ENCODE results near the gene NPPC. TPM values are rescaled to one million over a fixed set of nuclear protein-coding genes. Genes with fewer than 3 reads are reported as not detected.
"Not testable (repeated sequence)": the region's sequence is repeated elsewhere in the genome, so short reads cannot be mapped to it uniquely, and the experiment has no call there.

NPPC gene
- total RNA-seq, 2 donors from 2014 or later, result 0.41 TPM; not detected in 1

- no peak for ATAC-seq
Observed at GRCh38 chr2:231910771-231911170, 15.4 kb downstream of the NPPC start.

GRCh38 chr2:231910161-231910560, 16.0 kb downstream of the NPPC start:
- not testable (repeated sequence) for H3K27ac Mint-ChIP-seq, ATAC-seq

More at GRCh38 chr2:231910771-231911170, 15.4 kb downstream of the NPPC start:
- no peaks in the 10 kb centered on the region for H3K9me3 Mint-ChIP-seq
- H3K27ac Mint-ChIP-seq, result no peak overlapping the region
- H3K36me3 Mint-ChIP-seq, result no peaks in the 10 kb centered on the region
- DNase-seq (ENCODE audit: low spot score in 2 of 2), result no peak

GRCh38 chr2:231909631-231910030, 16.6 kb downstream of the NPPC start:
- no peaks in the 10 kb centered on the region for H3K9me3 Mint-ChIP-seq
- ATAC-seq (no peak), DNase-seq (ENCODE audit: low spot score in 2 of 2) (no peak)
- H3K36me3 Mint-ChIP-seq, result no peaks in the 10 kb centered on the region
- H3K27ac Mint-ChIP-seq, result no peak overlapping the region

More at GRCh38 chr2:231910161-231910560, 16.0 kb downstream of the NPPC start:
- not testable (repeated sequence) for H3K9me3 Mint-ChIP-seq; DNase-seq (ENCODE audit: low spot score in 2 of 2); H3K36me3 Mint-ChIP-seq

GRCh38 chr2:231908584-231908983, 17.6 kb downstream of the NPPC start:
- DNase-seq (ENCODE audit: low spot score in 2 of 2), result no peak
- H3K9me3 Mint-ChIP-seq, result no peaks in the 10 kb centered on the region
- H3K27ac Mint-ChIP-seq, result peak overlapping the region in 1 of 2 donors; percentile 6
- H3K36me3 Mint-ChIP-seq, result no peaks in the 10 kb centered on the region
- no peak for ATAC-seq

DNA sequence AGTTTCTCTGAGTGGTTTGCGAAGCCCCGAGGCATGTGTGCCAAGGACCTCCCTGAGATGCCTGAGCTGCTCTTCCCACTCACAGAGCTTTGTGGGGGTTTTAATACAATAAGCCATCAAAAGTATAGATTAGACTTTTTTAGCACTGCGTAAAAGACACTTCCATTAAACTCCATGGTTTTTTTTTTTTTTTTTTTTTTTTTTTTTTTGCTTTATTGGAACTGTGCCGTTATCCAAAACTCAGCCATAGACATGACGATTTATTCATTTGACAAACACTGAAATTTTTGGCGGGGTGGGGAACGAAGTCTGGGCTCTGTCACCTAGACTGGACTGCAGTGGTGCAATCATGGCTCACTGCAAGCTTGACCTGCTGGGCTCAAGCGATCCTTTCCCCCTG, 18.4 kb downstream of the NPPC start:
- H3K36me3 Mint-ChIP-seq, result no peaks in the 10 kb centered on the region
- no peak for ATAC-seq

GRCh38 chr2:231905026-231905425, 21.2 kb downstream of the NPPC start:
- no peaks in the 10 kb centered on the region for H3K9me3 Mint-ChIP-seq
- no peaks in the 10 kb centered on the region for H3K36me3 Mint-ChIP-seq
- no peak for DNase-seq (ENCODE audit: low spot score in 2 of 2)
- no peak overlapping the region for H3K27ac Mint-ChIP-seq
- no peak for ATAC-seq

More for the DNA sequence above, 18.4 kb downstream of the NPPC start:
- H3K27ac Mint-ChIP-seq, result no peak overlapping the region
- no peaks in the 10 kb centered on the region for H3K9me3 Mint-ChIP-seq
- DNase-seq (ENCODE audit: low spot score in 2 of 2), result no peak

DNA sequence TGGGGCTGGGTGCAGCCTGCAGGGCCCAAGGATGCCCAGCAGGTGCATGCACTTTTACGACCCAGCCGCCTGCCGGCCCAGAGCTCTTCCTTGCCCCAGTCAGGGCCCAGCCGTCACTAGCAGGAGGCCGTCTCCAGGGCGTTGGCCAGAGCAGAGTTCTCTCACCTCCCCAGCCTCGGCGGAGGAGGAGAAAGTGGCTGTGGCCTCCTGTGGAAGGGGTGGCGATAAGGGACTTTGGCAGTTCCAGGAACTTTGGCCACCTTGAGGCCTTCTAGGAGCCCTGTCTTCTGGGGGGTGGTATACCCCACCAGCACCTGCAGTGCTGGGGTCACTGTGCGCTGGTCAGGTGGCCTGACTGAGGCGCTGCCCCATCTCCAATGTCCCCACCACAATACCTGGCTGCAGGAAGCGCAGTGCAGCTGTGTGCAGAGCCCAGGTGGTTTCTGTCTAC, 22.0 kb downstream of the NPPC start:
- no peaks in the 10 kb centered on the region for H3K9me3 Mint-ChIP-seq

GRCh38 chr2:231902598-231902997, 23.6 kb downstream of the NPPC start:
- no peak for DNase-seq (ENCODE audit: low spot score in 2 of 2)
- H3K36me3 Mint-ChIP-seq, result no peaks in the 10 kb centered on the region
- ATAC-seq, result no peak
- H3K9me3 Mint-ChIP-seq, result no peaks in the 10 kb centered on the region
- no peak overlapping the region for H3K27ac Mint-ChIP-seq

More for the DNA sequence above, 22.0 kb downstream of the NPPC start:
- DNase-seq (ENCODE audit: low spot score in 2 of 2), result no peak
- H3K27ac Mint-ChIP-seq, result no peak overlapping the region
- no peaks in the 10 kb centered on the region for H3K36me3 Mint-ChIP-seq
- no peak for ATAC-seq

DNA sequence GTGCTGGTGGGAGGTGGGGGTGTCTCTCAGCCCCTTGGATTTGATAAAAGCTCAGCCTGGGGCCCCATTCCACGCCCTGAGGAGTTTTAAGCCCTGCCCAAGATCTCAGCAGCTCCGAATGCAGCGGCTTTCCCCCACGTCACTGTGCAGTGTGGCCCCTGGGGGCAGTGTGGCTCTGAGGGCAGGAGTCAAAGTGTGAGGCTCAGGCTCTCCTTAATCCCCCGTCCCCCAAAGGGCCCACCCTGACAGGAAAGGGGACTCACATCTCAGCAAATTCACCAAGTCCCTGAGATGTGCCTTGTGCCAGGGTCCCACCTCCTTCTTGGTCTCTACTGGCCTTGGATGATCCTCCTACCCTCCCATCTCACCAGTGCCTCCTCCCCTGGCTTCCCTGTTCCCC, 25.2 kb downstream of the NPPC start:
- ATAC-seq, result no peak
- no peaks in the 10 kb centered on the region for H3K9me3 Mint-ChIP-seq
- no peaks in the 10 kb centered on the region for H3K36me3 Mint-ChIP-seq
- H3K27ac Mint-ChIP-seq, result no peak overlapping the region
- no peak for DNase-seq (ENCODE audit: low spot score in 2 of 2)

- ATAC-seq (peak; percentile 73 to 84), DNase-seq (ENCODE audit: low spot score in 2 of 2) (peak; percentile 68 to 81)
- Mint-ChIP-seq H3K27ac (no peak overlapping the region), H3K9me3 (no peaks in the 10 kb centered on the region), H3K36me3 (no peaks in the 10 kb centered on the region)
Observed at GRCh38 chr2:231900486-231900942, 25.7 kb downstream of the NPPC start.

DNA sequence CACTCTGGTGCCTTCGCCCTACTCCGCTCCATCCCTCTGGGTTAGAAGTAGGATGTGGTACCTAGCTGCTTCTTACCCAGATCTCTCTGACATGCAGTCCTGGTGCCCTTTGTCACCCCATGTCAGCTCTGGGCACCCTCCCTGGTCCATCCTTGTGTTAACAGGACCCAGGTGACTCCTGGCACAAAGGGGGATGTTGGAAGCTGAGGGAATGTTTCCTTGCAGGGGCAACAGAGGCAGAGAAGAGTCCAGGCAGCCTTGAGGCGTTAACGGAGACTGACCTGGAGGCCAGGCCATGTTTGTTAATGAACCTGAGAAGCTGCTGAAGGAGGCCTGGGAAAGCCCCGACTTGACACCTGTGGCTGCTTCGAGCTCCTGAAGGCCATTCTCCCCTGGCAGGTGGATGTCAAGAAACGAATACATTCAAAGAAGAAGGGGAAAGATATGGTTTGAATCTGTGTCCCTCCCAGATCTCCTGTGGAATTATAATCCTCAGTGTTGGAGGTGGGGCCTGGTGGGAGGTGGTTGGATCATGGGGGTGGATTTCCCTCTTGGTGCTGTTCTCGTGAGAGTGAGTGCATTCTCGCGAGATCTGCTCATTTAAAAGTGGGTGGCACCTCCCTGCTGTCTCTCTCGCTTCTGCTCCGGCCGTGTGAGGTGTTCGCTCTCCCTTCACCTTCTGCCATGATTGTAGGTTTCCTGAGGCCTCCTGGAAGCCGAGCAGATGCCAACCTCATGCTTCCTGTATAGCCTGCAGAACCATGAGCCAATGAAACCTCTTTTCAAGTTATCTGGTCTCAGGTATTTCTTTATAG, 31.4 kb downstream of the NPPC start:
- ATAC-seq (no peak), DNase-seq (ENCODE audit: low spot score in 2 of 2) (peak in 1 of 2 donors; percentile 21)
- H3K27ac Mint-ChIP-seq, result peak overlapping the region in 1 of 2 donors; percentile 46
- H3K36me3 Mint-ChIP-seq, result no peaks in the 10 kb centered on the region
- no peaks in the 10 kb centered on the region for H3K9me3 Mint-ChIP-seq

DNA sequence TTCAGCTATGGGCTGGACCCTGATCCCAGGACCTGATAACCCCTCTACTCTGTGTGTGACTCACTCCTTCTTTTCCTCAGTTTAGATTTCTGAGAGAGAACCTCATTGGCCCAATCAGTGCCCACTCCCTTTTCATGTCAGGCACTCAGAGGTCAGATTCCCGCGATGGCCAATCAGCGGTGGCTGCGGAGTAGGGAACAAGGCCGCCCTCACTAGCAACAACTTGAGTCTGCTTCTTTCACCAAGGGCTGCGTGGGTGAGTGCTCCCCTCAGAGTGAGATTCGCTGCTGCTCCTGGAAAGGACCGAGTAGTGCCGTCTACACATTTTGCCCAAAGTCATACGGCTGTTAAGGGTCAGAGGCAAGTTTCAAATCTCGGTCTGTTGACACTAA, 34.7 kb downstream of the NPPC start:
- Mint-ChIP-seq H3K9me3 (no peaks in the 10 kb centered on the region), H3K36me3 (no peaks in the 10 kb centered on the region), H3K27ac (no peak overlapping the region)
- no peak for DNase-seq (ENCODE audit: low spot score in 2 of 2)
- ATAC-seq, result no peak

GRCh38 chr2:231890896-231891513, 35.2 kb downstream of the NPPC start:
- no peak overlapping the region for H3K27ac Mint-ChIP-seq
- DNase-seq (ENCODE audit: low spot score in 2 of 2) (no peak), ATAC-seq (no peak)
- H3K36me3 Mint-ChIP-seq, result no peaks in the 10 kb centered on the region
- peaks cover 0 to 3% of the 10 kb centered on the region in 2 donors for H3K9me3 Mint-ChIP-seq

- no peak for ATAC-seq
- no peak overlapping the region for H3K27ac Mint-ChIP-seq
- H3K36me3 Mint-ChIP-seq, result no peaks in the 10 kb centered on the region
Observed at GRCh38 chr2:231887756-231888155, 38.4 kb downstream of the NPPC start.

DNA sequence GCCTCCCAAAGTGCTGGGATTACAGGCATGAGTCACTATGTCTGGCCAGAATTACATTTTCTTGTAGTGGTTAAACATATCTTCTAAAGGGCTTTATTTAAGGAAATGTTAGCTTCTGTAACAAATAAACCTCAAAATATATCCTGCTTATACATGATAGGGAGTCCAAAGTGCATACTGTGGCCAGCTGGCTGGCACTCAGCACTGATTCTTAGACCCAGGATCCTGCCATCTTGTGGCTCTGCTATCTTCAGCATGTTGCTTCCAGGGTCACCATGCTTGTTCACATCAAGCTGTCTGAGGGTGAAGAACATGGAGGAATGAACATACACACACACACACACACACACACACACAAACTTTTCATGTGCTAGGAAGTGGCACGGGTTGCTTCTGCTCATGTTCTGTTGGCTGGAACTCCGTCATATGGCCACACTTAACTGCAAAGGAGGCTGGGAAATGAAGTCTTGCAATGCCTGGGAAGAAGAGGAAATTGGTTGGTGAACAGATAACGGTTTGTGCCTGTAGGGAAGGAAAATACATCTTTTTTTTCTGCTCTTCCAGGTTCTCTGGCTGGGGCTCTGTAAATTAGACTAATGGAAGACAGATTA, 40.0 kb downstream of the NPPC start:
- ATAC-seq, result no peak
- Mint-ChIP-seq H3K9me3 (peaks cover 0 to 3% of the 10 kb centered on the region in 2 donors), H3K27ac (peak overlapping the region in 1 of 2 donors; percentile 61), H3K36me3 (no peaks in the 10 kb centered on the region)
- DNase-seq (ENCODE audit: low spot score in 2 of 2), result no peak

More at GRCh38 chr2:231887756-231888155, 38.4 kb downstream of the NPPC start:
- H3K9me3 Mint-ChIP-seq, result peaks cover 0 to 3% of the 10 kb centered on the region in 2 donors
- no peak for DNase-seq (ENCODE audit: low spot score in 2 of 2)

GRCh38 chr2:231884438-231885140, 41.6 kb downstream of the NPPC start:
- H3K36me3 Mint-ChIP-seq, result no peaks in the 10 kb centered on the region
- DNase-seq (ENCODE audit: low spot score in 2 of 2), result no peak
- peaks cover 0 to 3% of the 10 kb centered on the region in 2 donors for H3K9me3 Mint-ChIP-seq
- no peak for ATAC-seq
- H3K27ac Mint-ChIP-seq, result no peak overlapping the region

All from activated naive CD4-positive, alpha-beta T cell treated with anti-CD3 and anti-CD28 coated beads, Interleukin-2, amount 50 U/mL, for 72 hours (primary cell).